HCT116 (cell line): Measurements from ENCODE around the gene IFNL4. TPM values are rescaled to one million over a fixed set of nuclear protein-coding genes. Genes with fewer than 3 reads are reported as not detected.

Source experiments
- ATAC-seq: fragments of 200-7000 bp; cut with Tn5 transposase; 2 replicates; pipeline ENCODE4 v1.9.1; 2020; ENCODE audit warnings: mild to moderate bottlenecking, moderate library complexity
- BruUV-seq: library from RNA; stranded (reverse); fragments of 400-500 nt; replicated peaks from 2 replicates; lab custom pipeline; 2021; lab: Mats Ljungman, UMichigan
- CTCF ChIA-PET: fragments of 300-600 bp; sonication (Branson Sonifier 250); formaldehyde crosslinking; loops from one replicate; lab custom pipeline; 2021; ENCODE audit warnings: antibody characterized with exemption; lab: Charles Lee
- POLR2A ChIA-PET: fragments of 300-600, 350-600 bp; sonication (Branson Sonifier 250); formaldehyde crosslinking; loops from one replicate; lab custom pipeline; 2021; ENCODE audit warnings: antibody characterized with exemption; lab: Charles Lee
- RAD21 ChIA-PET, 2 experiments: fragments of 300-600 bp; sonication (Branson Sonifier 250); formaldehyde crosslinking; loops; one replicate each; lab custom pipeline; 2023; ENCODE audit warnings: low total read pairs in 2 of 2; ENCODE audit not compliant: uncharacterized antibody in 2 of 2, unreplicated experiment in 2 of 2, low non-redundant PET in 1 of 2; lab: Charles Lee
- DNase-seq: peaks from one replicate; pipeline ENCODE4 v3.0.0-alpha.2; 2010; ENCODE audit warnings: low read depth, low spot score
- H2AFZ ChIP-seq: fragments of 200-600 bp; shearing (Covaris generic), sonication (generic); 2 replicates; pipeline ENCODE4 v1.6.1; 2017; ENCODE audit warnings: low read depth, mixed run types, mixed read lengths, antibody characterized with exemption, low read length; ENCODE audit not compliant: poor library complexity, severe bottlenecking
- H3K27ac ChIP-seq: 2 replicates; pipeline ENCODE4 v1.5.1; 2012; ENCODE audit warnings: low read depth, low read length
- H3K27me3 ChIP-seq: fragments of 200-600 bp; sonication (generic); 2 replicates; pipeline ENCODE4 v1.6.1; 2016; ENCODE audit warnings: mixed run types, low read length, mixed read lengths; ENCODE audit not compliant: insufficient read depth
- H3K36me3 ChIP-seq, 2 experiments: fragments of 200-500 bp in 1 of 2; fragments of 200-600 bp in 1 of 2; sonication (Bioruptor generic) in 1 of 2; sonication (generic) in 1 of 2; 2 replicates each; pipeline versions ENCODE4 v1.5.1 to v1.6.1; 2014 to 2016; ENCODE audit warnings: low read length in 2 of 2, inconsistent platforms in 1 of 2, mixed read lengths in 1 of 2, mixed run types in 1 of 2; ENCODE audit not compliant: insufficient read depth in 2 of 2, control insufficient read depth in 1 of 2
- H3K4me1 ChIP-seq, 2 experiments: fragments of 200-600 bp in 1 of 2; sonication (generic) in 1 of 2; 2 replicates each; pipeline versions ENCODE4 v1.5.1 to v1.6.1; 2012 to 2017; ENCODE audit warnings: low read length in 2 of 2, inconsistent platforms in 1 of 2, mild to moderate bottlenecking in 1 of 2, mixed read lengths in 1 of 2, mixed run types in 1 of 2, moderate library complexity in 1 of 2; ENCODE audit not compliant: insufficient read depth in 2 of 2, control insufficient read depth in 1 of 2
- H3K4me2 ChIP-seq: fragments of 200-600 bp; sonication (generic); 2 replicates; pipeline ENCODE4 v1.6.1; 2017; ENCODE audit warnings: mixed run types, low read length, mixed read lengths
- H3K4me3 ChIP-seq, 2 experiments: fragments of 200-600 bp in 1 of 2; sonication (generic) in 1 of 2; replicated peaks in 1 of 2; 2 replicates each; pipeline ENCODE4 v1.5.1; 2011 to 2016; ENCODE audit warnings: low read length in 2 of 2, control low read depth in 1 of 2, low read depth in 1 of 2, mild to moderate bottlenecking in 1 of 2, mixed read lengths in 1 of 2, mixed run types in 1 of 2
- H3K79me2 ChIP-seq: fragments of 200-600 bp; sonication (generic); 2 replicates; pipeline ENCODE4 v1.6.1; 2017; ENCODE audit warnings: mild to moderate bottlenecking, mixed run types, low read length, moderate library complexity, mixed read lengths; ENCODE audit not compliant: insufficient read depth
- H3K9ac ChIP-seq: fragments of 200-600 bp; sonication (generic); 2 replicates; pipeline ENCODE4 v1.6.1; 2016; ENCODE audit warnings: low read length, mixed read lengths
- H3K9me2 ChIP-seq: fragments of 200-600 bp; sonication (generic), shearing (Covaris generic); 2 replicates; pipeline ENCODE4 v1.6.1; 2017; ENCODE audit warnings: mixed run types, mild to moderate bottlenecking, moderate library complexity; ENCODE audit not compliant: insufficient read depth
- H3K9me3 ChIP-seq, 2 experiments: fragments of 200-500 bp in 1 of 2; fragments of 200-600 bp in 1 of 2; sonication (Bioruptor generic) in 1 of 2; sonication (generic) in 1 of 2; 2 replicates each; pipeline ENCODE4 v1.6.1; 2014 to 2017; ENCODE audit warnings: low read length in 2 of 2, mixed read lengths in 2 of 2, inconsistent platforms in 1 of 2, low read depth in 1 of 2, mild to moderate bottlenecking in 1 of 2, mixed run types in 1 of 2, moderate library complexity in 1 of 2; ENCODE audit not compliant: control insufficient read depth in 1 of 2, insufficient read depth in 1 of 2
- H4K20me1 ChIP-seq: fragments of 200-600 bp; sonication (generic), shearing (Covaris generic); 2 replicates; pipeline ENCODE4 v1.6.1; 2017; ENCODE audit warnings: mixed run types, mild to moderate bottlenecking, moderate library complexity; ENCODE audit not compliant: insufficient read depth
- CBX3 ChIP-seq: IDR thresholded peaks from 2 replicates; pipeline ENCODE4 v1.6.1; 2012; ENCODE audit warnings: low read depth
- CEBPB ChIP-seq: IDR thresholded peaks from 2 replicates; pipeline ENCODE4 v1.6.1; 2012; ENCODE audit warnings: low read depth
- EGR1 ChIP-seq: IDR thresholded peaks from 2 replicates; pipeline ENCODE4 v1.6.1; 2012; ENCODE audit warnings: low read depth
- ELF1 ChIP-seq: IDR thresholded peaks from 2 replicates; pipeline ENCODE4 v1.6.1; 2012; ENCODE audit warnings: low read depth, borderline replicate concordance
- JUND ChIP-seq: IDR thresholded peaks from 2 replicates; pipeline ENCODE4 v1.6.1; 2012
- POLR2A ChIP-seq: IDR thresholded peaks from 2 replicates; pipeline ENCODE4 v1.7.0; 2011; ENCODE audit warnings: borderline replicate concordance; ENCODE audit not compliant: insufficient read depth, insufficient read length; ENCODE audit errors: extremely low read depth
- SP1 ChIP-seq: IDR thresholded peaks from 2 replicates; pipeline ENCODE4 v1.6.1; 2012; ENCODE audit warnings: low read depth
- YY1 ChIP-seq: IDR thresholded peaks from 2 replicates; pipeline ENCODE4 v1.6.1; 2011; ENCODE audit warnings: low read length, low read depth, moderate library complexity, mild to moderate bottlenecking; ENCODE audit not compliant: insufficient replicate concordance; ENCODE audit errors: extremely low read depth
- ZFX ChIP-seq: fragments of 450-650 bp; IDR thresholded peaks from 2 replicates; pipeline ENCODE4 v1.6.1; 2017
- intact Hi-C: fragments of 100-400 bp; cut with micrococcal nuclease; formaldehyde crosslinking; loops from 2 replicates; pipeline ENCODE4 v1.10.0; 2022
- total RNA-seq: library from RNA; stranded (reverse); gene quantifications from one replicate; pipeline ENCODE4 v1.2.1, GENCODE V29; 2021; ENCODE audit not compliant: unreplicated experiment
- TF ChIP-seq, protein P1 (sequence below), 3 experiments: fragments of 200-600 bp in 1 of 3; sonication (generic) in 1 of 3; IDR thresholded peaks in 2 of 3; conservative IDR thresholded peaks in 1 of 3; 2 replicates each; pipeline ENCODE4 v1.5.1; 2012 to 2017; ENCODE audit warnings: low read depth in 2 of 3, low read length in 2 of 3, antibody characterized with exemption in 1 of 3, borderline replicate concordance in 1 of 3, control low read depth in 1 of 3, mild to moderate bottlenecking in 1 of 3, mixed read lengths in 1 of 3, mixed run types in 1 of 3, moderate library complexity in 1 of 3; ENCODE audit not compliant: insufficient read depth in 1 of 3
- TF ChIP-seq, protein P2 (sequence below): IDR thresholded peaks from 2 replicates; pipeline ENCODE4 v1.6.1; 2012
- TF ChIP-seq, protein P3 (sequence below): IDR thresholded peaks from 2 replicates; pipeline ENCODE4 v1.6.1; 2012

IFNL4 gene
- total RNA-seq, 1 experiment from 2014 or later, result not detected

DNA sequence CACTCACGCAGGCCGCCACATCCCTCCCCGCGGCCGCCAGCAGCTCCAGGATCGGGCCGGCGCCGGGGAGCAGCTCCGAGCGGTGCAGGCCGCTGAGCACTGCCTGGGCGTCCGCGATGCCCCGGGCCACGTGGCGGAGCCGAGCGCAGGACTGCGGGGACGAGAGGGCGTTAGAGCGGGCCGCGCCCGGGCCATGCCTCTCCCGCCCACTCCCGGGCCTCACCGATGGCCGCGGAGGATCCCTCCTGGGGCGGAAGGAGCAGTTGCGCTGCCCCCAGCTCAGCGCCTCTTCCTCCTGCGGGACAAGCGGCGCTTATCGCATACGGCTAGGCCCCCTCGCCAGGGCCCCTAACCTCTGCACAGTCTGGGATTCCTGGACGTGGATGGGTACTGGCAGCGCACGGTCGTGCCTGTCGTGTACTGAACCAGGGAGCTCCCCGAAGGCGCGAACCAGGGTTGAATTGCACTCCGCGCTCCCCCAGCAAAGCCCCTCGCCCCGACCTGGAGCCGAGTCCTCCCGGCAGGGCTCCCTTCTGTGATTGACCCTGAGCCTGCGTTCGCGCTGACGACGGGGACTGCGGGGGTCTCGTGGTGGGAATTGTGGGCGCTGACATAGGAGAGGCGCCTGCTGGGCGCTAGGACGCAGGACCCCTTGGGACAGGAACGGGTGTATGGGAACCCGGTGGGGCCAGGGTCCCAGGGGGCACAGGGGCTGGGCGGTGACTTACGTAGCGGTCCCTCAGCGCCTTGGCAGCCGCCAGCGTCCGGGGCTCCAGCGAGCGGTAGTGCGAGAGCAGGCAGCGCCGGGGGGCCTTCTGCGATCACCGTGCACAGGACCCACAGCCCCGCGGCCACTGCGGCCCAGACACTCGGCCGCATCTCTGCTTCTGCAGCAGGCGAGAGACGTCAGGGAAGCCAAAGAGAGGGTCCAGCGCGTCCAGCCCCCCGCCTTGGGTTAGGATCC is 673 bp downstream of the IFNL4 start:
- intact Hi-C loops, result no loop called here
- no peak overlapping the region for H3K4me3 ChIP-seq
- H3K4me1 ChIP-seq, result no peaks in the 10 kb centered on the region
- H3K36me3 ChIP-seq, result no peaks in the 10 kb centered on the region
- H3K9me3 ChIP-seq, result no peaks in the 10 kb centered on the region
- H2AFZ ChIP-seq, result no peak overlapping the region
- H4K20me1 ChIP-seq, result no peaks in the 10 kb centered on the region
- H3K9ac ChIP-seq, result no peak overlapping the region
- DNase-seq (no peak), ATAC-seq (no peak)
- ChIA-PET POLR2A (no interaction called here), RAD21 (no interaction called here), CTCF (no interaction called here)
- BruUV-seq, result no TSS peak
- H3K27ac ChIP-seq, result no peak overlapping the region
- TF ChIP-seq ZFX (no peak), POLR2A (no peak), EGR1 (no peak), SP1 (no peak), JUND (no peak), YY1 (no peak), ELF1 (no peak), CEBPB (no peak), CBX3 (no peak)
- TF ChIP-seq, protein P1, sequence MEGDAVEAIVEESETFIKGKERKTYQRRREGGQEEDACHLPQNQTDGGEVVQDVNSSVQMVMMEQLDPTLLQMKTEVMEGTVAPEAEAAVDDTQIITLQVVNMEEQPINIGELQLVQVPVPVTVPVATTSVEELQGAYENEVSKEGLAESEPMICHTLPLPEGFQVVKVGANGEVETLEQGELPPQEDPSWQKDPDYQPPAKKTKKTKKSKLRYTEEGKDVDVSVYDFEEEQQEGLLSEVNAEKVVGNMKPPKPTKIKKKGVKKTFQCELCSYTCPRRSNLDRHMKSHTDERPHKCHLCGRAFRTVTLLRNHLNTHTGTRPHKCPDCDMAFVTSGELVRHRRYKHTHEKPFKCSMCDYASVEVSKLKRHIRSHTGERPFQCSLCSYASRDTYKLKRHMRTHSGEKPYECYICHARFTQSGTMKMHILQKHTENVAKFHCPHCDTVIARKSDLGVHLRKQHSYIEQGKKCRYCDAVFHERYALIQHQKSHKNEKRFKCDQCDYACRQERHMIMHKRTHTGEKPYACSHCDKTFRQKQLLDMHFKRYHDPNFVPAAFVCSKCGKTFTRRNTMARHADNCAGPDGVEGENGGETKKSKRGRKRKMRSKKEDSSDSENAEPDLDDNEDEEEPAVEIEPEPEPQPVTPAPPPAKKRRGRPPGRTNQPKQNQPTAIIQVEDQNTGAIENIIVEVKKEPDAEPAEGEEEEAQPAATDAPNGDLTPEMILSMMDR (IDR thresholded peaks at IDR 0.05 in 2 of 3, conservative IDR thresholded peaks at IDR 0.05 in 1 of 3; ENCODE audit: borderline replicate concordance in 1 of 3, insufficient read depth in 1 of 3, low read depth in 2 of 3, low read length in 2 of 3), result no peak
- TF ChIP-seq, protein P2, sequence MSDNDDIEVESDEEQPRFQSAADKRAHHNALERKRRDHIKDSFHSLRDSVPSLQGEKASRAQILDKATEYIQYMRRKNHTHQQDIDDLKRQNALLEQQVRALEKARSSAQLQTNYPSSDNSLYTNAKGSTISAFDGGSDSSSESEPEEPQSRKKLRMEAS, result no peak
- TF ChIP-seq, protein P3, sequence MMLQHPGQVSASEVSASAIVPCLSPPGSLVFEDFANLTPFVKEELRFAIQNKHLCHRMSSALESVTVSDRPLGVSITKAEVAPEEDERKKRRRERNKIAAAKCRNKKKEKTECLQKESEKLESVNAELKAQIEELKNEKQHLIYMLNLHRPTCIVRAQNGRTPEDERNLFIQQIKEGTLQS, result no peak
- no peaks in the 10 kb centered on the region for H3K79me2 ChIP-seq
- H3K4me2 ChIP-seq, result no peak overlapping the region
- H3K27me3 ChIP-seq, result no peaks in the 10 kb centered on the region
- H3K9me2 ChIP-seq, result no peaks in the 10 kb centered on the region
